ENCODE data around the gene TTLL8.

- TF ChIP-seq CTCF (IDR thresholded peaks at IDR 0.05) (no peak), CREB1 (CRISPR knock-in tag; IDR thresholded peaks at IDR 0.05) (no peak), PRRX2 (CRISPR knock-in tag; IDR thresholded peaks at IDR 0.05) (no peak), ZNF532 (CRISPR knock-in tag; IDR thresholded peaks at IDR 0.05; ENCODE audit: borderline replicate concordance) (no peak), USF2 (CRISPR knock-in tag; IDR thresholded peaks at IDR 0.05) (no peak), ZNF138 (CRISPR knock-in tag; conservative IDR thresholded peaks at IDR 0.05) (no peak)
These were observed 47.4 kb upstream of the TTLL8 start for GRCh38 chr22:50105208-50106100.

All from WTC11 (cell line).